Stomach (tissue), 4 donors: ENCODE results near the gene DENND6B.

Experiments
- CTCF ChIP-seq, 7 experiments: fragments of 450-650 bp in 4 of 7; fragments of 200-600 bp in 3 of 7; sonication (generic) in 3 of 7; IDR thresholded peaks; one replicate each; pipeline ENCODE4 v1.5.1; 2016 to 2019; ENCODE audit warnings: antibody characterized with exemption in 7 of 7, control low read depth in 2 of 7, mild to moderate bottlenecking in 1 of 7
- EP300 ChIP-seq: sonication (generic); formaldehyde crosslinking; IDR thresholded peaks from one replicate; pipeline ENCODE4 v1.6.1; 2017; ENCODE audit warnings: antibody characterized with exemption

- no peak for TF ChIP-seq CTCF (IDR thresholded peaks at IDR 0.05)
- no peak for TF ChIP-seq EP300
These were observed 27.7 kb downstream of the DENND6B start for GRCh38 chr22:50298937-50299784.
